Mesenchymal stem cell (in vitro differentiated cells and primary cell): ENCODE measurements around the gene TMEM204.

Experiments used
- DNase-seq: peaks from one replicate; pipeline ENCODE4 v3.0.0-alpha.2; 2013
- H2AFZ ChIP-seq: one replicate; pipeline ENCODE4 v1.6.1; 2013; ENCODE audit warnings: low read depth, mild to moderate bottlenecking, control low read depth, inconsistent platforms, low read length, moderate library complexity
- H2AK5ac ChIP-seq: 2 replicates; pipeline ENCODE4 v1.6.1; 2013; ENCODE audit warnings: low read length, moderate library complexity, mild to moderate bottlenecking, inconsistent platforms; ENCODE audit not compliant: severe bottlenecking
- H2BK120ac ChIP-seq: one replicate; pipeline ENCODE4 v1.6.1; 2013; ENCODE audit warnings: low read depth, mild to moderate bottlenecking, inconsistent platforms, low read length, moderate library complexity
- H2BK12ac ChIP-seq, 2 experiments: one replicate each; pipeline ENCODE4 v1.6.1; 2013; ENCODE audit warnings: inconsistent platforms in 2 of 2, low read length in 2 of 2, mild to moderate bottlenecking in 2 of 2, moderate library complexity in 2 of 2, control low read depth in 1 of 2
- H2BK15ac ChIP-seq: one replicate; pipeline ENCODE4 v1.6.1; 2013; ENCODE audit warnings: mild to moderate bottlenecking, low read depth, inconsistent platforms; ENCODE audit not compliant: poor library complexity, severe bottlenecking
- H2BK5ac ChIP-seq: 2 replicates; pipeline ENCODE4 v1.6.1; 2013; ENCODE audit warnings: low read depth, mild to moderate bottlenecking, low read length, control low read depth, inconsistent platforms; ENCODE audit not compliant: poor library complexity, severe bottlenecking
- H3K14ac ChIP-seq, 2 experiments: one replicate each; pipeline ENCODE4 v1.6.1; 2013; ENCODE audit warnings: inconsistent platforms in 2 of 2, low read length in 2 of 2, control low read depth in 1 of 2, mild to moderate bottlenecking in 1 of 2, moderate library complexity in 1 of 2
- H3K18ac ChIP-seq, 2 experiments: one replicate each; pipeline ENCODE4 v1.6.1; 2013; ENCODE audit warnings: inconsistent platforms in 2 of 2, low read length in 2 of 2, control low read depth in 1 of 2, low read depth in 1 of 2, mild to moderate bottlenecking in 1 of 2
- H3K23ac ChIP-seq, 2 experiments: one replicate each; pipeline ENCODE4 v1.6.1; 2013; ENCODE audit warnings: inconsistent platforms in 2 of 2, low read length in 2 of 2, mild to moderate bottlenecking in 2 of 2, moderate library complexity in 2 of 2, control low read depth in 1 of 2
- H3K27ac ChIP-seq: 2 replicates; pipeline ENCODE4 v1.5.1; 2013; ENCODE audit warnings: mild to moderate bottlenecking, moderate library complexity, low read length, control low read depth, inconsistent platforms; ENCODE audit not compliant: poor library complexity, severe bottlenecking
- H3K27me3 ChIP-seq, 2 experiments: 2 replicates each; pipeline versions ENCODE4 v1.6.1 to v1.7.0; 2013; ENCODE audit warnings: low read length in 2 of 2, mild to moderate bottlenecking in 2 of 2, moderate library complexity in 2 of 2, control low read depth in 1 of 2, inconsistent platforms in 1 of 2; ENCODE audit not compliant: control insufficient read depth in 1 of 2, insufficient read depth in 1 of 2
- H3K36me3 ChIP-seq, 2 experiments: 2 replicates each; pipeline versions ENCODE4 v1.6.1 to v1.7.0; 2013; ENCODE audit warnings: low read length in 2 of 2, control low read depth in 1 of 2, inconsistent platforms in 1 of 2, low read depth in 1 of 2, mild to moderate bottlenecking in 1 of 2; ENCODE audit not compliant: insufficient read depth in 2 of 2, control insufficient read depth in 1 of 2
- H3K4ac ChIP-seq, 2 experiments: one replicate each; pipeline ENCODE4 v1.6.1; 2013; ENCODE audit warnings: inconsistent platforms in 2 of 2, low read length in 2 of 2, mild to moderate bottlenecking in 2 of 2, moderate library complexity in 2 of 2, control low read depth in 1 of 2, low read depth in 1 of 2
- H3K4me1 ChIP-seq: 2 replicates; pipeline ENCODE4 v1.6.1; 2013; ENCODE audit warnings: low read depth, low read length, control low read depth; ENCODE audit not compliant: control insufficient read depth, insufficient read depth
- H3K4me2 ChIP-seq: 2 replicates; pipeline ENCODE4 v1.6.1; 2013; ENCODE audit warnings: low read length, mild to moderate bottlenecking, inconsistent platforms; ENCODE audit not compliant: poor library complexity, severe bottlenecking
- H3K4me3 ChIP-seq, 2 experiments: 2 replicates each; pipeline versions ENCODE4 v1.5.1 to v1.7.0; 2013; ENCODE audit warnings: low read length in 2 of 2, mild to moderate bottlenecking in 2 of 2, control low read depth in 1 of 2, low read depth in 1 of 2; ENCODE audit not compliant: insufficient read depth in 1 of 2
- H3K79me1 ChIP-seq: replicated peaks from 2 replicates; pipeline ENCODE4 v1.6.1; 2013; ENCODE audit warnings: mild to moderate bottlenecking, control low read depth, low read length, inconsistent platforms; ENCODE audit not compliant: poor library complexity, severe bottlenecking
- H3K9ac ChIP-seq: 2 replicates; pipeline ENCODE4 v1.7.0; 2013; ENCODE audit warnings: mild to moderate bottlenecking, low read length, moderate library complexity
- H3K9me3 ChIP-seq: 2 replicates; pipeline ENCODE4 v1.7.0; 2013; ENCODE audit warnings: mild to moderate bottlenecking, low read length; ENCODE audit not compliant: control insufficient read depth
- H4K8ac ChIP-seq: one replicate; pipeline ENCODE4 v1.6.1; 2013; ENCODE audit warnings: inconsistent platforms, mild to moderate bottlenecking, low read length, moderate library complexity
- H4K91ac ChIP-seq: one replicate; pipeline ENCODE4 v1.6.1; 2013; ENCODE audit warnings: mild to moderate bottlenecking, low read length, inconsistent platforms
- WGBS: methylation state at CpG from one replicate; pipeline ENCODE4 v1.1.7; 2013; ENCODE audit warnings: mixed read lengths; 5-methylcytosine and 5-hydroxymethylcytosine counted together

Gene TMEM204

DNA sequence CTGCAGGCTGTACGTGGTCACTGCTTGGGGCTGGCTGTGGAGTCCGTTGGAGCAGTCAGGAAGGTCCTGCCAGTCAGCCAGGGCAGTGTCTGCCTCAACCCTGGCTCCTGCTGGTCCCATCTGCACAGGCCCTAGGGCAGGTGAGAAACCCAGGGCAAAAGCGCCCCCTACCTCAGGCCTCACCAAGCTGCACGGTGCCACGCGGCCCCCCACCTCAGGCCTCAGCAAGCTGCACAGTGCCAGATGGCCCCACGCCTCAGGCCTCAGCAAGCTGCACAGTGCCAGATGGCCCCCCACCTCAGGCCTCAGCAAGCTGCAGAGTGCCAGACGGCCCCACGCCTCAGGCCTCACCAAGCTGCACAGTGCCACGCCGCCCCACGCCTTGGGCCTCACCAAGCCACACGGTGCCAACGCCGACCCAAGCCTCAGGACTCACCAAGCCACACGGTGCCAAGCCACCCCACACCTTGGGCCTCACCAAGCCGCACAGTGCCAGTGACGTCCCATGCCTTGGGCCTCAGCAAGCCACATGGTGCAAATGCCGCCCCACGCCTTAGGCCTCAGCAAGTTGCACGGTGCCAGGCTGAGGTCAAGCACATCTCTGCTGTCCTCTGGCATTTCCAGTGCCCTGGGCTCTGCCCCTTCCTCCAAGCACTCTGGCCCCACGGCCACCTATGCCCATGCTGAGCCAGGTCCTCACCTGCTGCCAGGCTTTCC lies 5.5 kb downstream of the TMEM204 start:
- peak overlapping the region; percentile 19 for H4K91ac ChIP-seq
- no peak overlapping the region for H2AFZ ChIP-seq

DNA sequence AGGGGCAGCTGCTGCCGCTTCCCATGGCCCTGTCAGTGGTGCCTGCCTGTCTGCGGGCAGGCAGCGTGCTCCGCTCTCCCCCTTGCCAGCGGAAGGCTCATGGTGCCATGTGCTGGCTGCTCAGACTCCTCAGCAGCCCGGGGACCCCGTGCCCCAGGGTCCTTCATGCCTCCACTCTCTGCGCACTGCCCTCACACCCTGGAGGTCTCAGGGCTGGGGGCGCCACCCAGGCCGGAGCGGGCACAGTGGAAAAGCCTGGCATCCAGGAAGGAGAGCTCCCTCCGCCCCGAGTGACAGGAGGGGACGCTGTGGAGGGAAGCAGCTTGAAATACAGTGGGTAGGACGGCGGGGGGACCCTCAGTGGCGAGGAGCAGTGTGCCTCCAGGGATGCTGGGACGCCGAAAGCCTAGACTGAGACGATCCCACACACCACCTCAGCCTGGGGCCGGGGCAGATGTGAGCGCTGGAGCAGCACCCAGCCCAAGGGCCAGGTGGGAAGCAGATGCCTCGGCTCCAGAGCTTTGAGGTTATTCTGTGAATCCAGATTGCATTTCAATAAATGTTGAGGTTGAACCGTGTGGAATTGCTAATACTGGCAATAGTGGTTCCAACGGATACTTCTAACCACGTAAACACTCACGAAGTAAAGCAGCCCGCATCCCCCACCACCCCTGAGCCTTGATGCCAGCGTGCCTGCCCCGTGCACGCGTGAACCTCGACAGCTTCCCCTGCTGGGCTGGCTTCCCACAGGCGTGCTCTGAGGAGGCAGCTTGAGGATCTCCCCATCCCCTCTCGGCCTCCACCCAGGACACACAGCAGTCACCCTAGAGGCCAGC lies 6.5 kb downstream of the TMEM204 start:
- H2BK120ac ChIP-seq = no peak overlapping the region
- no peak overlapping the region for H4K91ac ChIP-seq
- H3K79me1 ChIP-seq = peaks cover 47% of the 10 kb centered on the region
- H3K9ac ChIP-seq = no peak overlapping the region
- H2AFZ ChIP-seq = no peak overlapping the region
- H3K9me3 ChIP-seq = no peaks in the 10 kb centered on the region
- no peak overlapping the region for H3K4me2 ChIP-seq
- no peak overlapping the region for H3K18ac ChIP-seq
- H3K23ac ChIP-seq = no peak overlapping the region
- no peak overlapping the region for H3K4ac ChIP-seq
- no peaks in the 10 kb centered on the region for H3K27me3 ChIP-seq
- no peak overlapping the region for H3K4me3 ChIP-seq
- H2BK12ac ChIP-seq = no peak overlapping the region
- no peak overlapping the region for H2BK5ac ChIP-seq
- peaks cover 43 to 79% of the 10 kb centered on the region in 2 experiments for H3K36me3 ChIP-seq
- no peak overlapping the region for H2AK5ac ChIP-seq
- H3K27ac ChIP-seq = no peak overlapping the region
- no peak for DNase-seq
- no peak overlapping the region for H3K14ac ChIP-seq
- peaks cover 26% of the 10 kb centered on the region for H3K4me1 ChIP-seq
- 97% methylated on average over 31 of the region's 35 CpGs for WGBS
- H4K8ac ChIP-seq = no peak overlapping the region
- H2BK15ac ChIP-seq = no peak overlapping the region

More for the DNA sequence above, 5.5 kb downstream of the TMEM204 start:
- H3K9ac ChIP-seq = no peak overlapping the region
- no peak overlapping the region for H3K27ac ChIP-seq
- peaks cover 32% of the 10 kb centered on the region for H3K4me1 ChIP-seq
- no peak overlapping the region for H3K23ac ChIP-seq
- no peak overlapping the region for H3K4me2 ChIP-seq
- no peaks in the 10 kb centered on the region for H3K27me3 ChIP-seq
- H2BK120ac ChIP-seq = no peak overlapping the region
- H3K14ac ChIP-seq = peak overlapping the region in 1 of 2 experiments; percentile 6
- H3K4me3 ChIP-seq = no peak overlapping the region
- H2BK5ac ChIP-seq = no peak overlapping the region
- H3K4ac ChIP-seq = no peak overlapping the region
- DNase-seq = no peak
- no peak overlapping the region for H3K18ac ChIP-seq
- 92% methylated on average over 22 of the region's 22 CpGs for WGBS
- H3K36me3 ChIP-seq = peaks cover 43 to 84% of the 10 kb centered on the region in 2 experiments
- H2AK5ac ChIP-seq = no peak overlapping the region
- no peak overlapping the region for H4K8ac ChIP-seq
- H2BK15ac ChIP-seq = no peak overlapping the region
- H3K79me1 ChIP-seq = peaks cover 56% of the 10 kb centered on the region
- H3K9me3 ChIP-seq = no peaks in the 10 kb centered on the region
- no peak overlapping the region for H2BK12ac ChIP-seq

DNA sequence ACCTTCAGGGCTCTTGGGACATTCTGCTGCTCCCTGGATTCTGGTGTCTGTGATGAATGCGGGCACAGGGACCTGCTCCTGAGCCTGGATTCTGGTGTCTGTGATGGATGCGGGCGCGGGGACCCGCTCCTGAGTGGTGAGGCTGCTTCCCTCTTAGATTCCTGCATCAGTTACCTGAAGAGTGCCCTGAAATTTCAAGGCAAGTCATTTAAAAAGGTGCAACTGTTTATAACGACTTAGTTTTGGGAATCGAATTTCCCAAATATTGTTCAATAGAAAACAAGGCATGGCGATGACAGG lies 7.0 kb downstream of the TMEM204 start:
- peaks cover 41% of the 10 kb centered on the region for H3K79me1 ChIP-seq
- H4K8ac ChIP-seq = no peak overlapping the region
- no peak overlapping the region for H3K14ac ChIP-seq
- no peak for DNase-seq
- no peak overlapping the region for H3K9ac ChIP-seq
- H3K27me3 ChIP-seq = no peaks in the 10 kb centered on the region
- H2BK15ac ChIP-seq = no peak overlapping the region
- no peak overlapping the region for H2AFZ ChIP-seq
- H3K9me3 ChIP-seq = no peaks in the 10 kb centered on the region
- no peak overlapping the region for H4K91ac ChIP-seq
- 97% methylated on average over 8 of the region's 8 CpGs for WGBS
- no peak overlapping the region for H2AK5ac ChIP-seq
- no peak overlapping the region for H3K27ac ChIP-seq
- no peak overlapping the region for H3K23ac ChIP-seq
- no peak overlapping the region for H3K4ac ChIP-seq
- H3K36me3 ChIP-seq = peaks cover 43 to 78% of the 10 kb centered on the region in 2 experiments
- no peak overlapping the region for H3K18ac ChIP-seq
- peaks cover 23% of the 10 kb centered on the region for H3K4me1 ChIP-seq
- H3K4me2 ChIP-seq = no peak overlapping the region
- H3K4me3 ChIP-seq = no peak overlapping the region
- H2BK12ac ChIP-seq = no peak overlapping the region
- H2BK120ac ChIP-seq = no peak overlapping the region
- no peak overlapping the region for H2BK5ac ChIP-seq
